CD4-positive, CD25-positive, alpha-beta regulatory T cell (primary cell): Measurements from ENCODE around the gene SNCA. TPM values are rescaled to one million over a fixed set of nuclear protein-coding genes. Genes with fewer than 3 reads are reported as not detected.

Source experiments
- polyA plus RNA-seq, 4 donors: library from polyadenylated mRNA; unstranded; fragments of 300-500 nt; fragmentation: Illumina TruSeq; gene quantifications; one replicate each; pipeline ENCODE4 v1.2.3, GENCODE V29; 2021
- total RNA-seq: library from RNA; stranded (reverse); gene quantifications from one replicate; pipeline ENCODE4 v1.2.3, GENCODE V29; 2022

The SNCA gene
- total and polyA plus RNA-seq, 5 donors from 2014 or later = 0.29 to 2.3 (median 1.9) TPM; not detected in 2

Other genes with a start within 250 kb of the SNCA start
- gene MMRN1, start 57.7 kb upstream of the SNCA start, total RNA-seq = 2.0 TPM
- 1 to 10 TPM; 1.1 to 4.1 (median 2.0) TPM for gene MMRN1, start 57.7 kb upstream of the SNCA start, polyA plus RNA-seq